GM21576 (cell line): Measurements from ENCODE around the gene FBL.
A peak's percentile ranks its signal among the peaks of the same experiment; 100 is the strongest.
"Not testable (repeated sequence)": the region's sequence is repeated elsewhere in the genome, so short reads cannot be mapped to it uniquely, and the experiment has no call there.

Experiments used
- ATAC-seq: cut with Tn5 transposase; IDR thresholded peaks from one replicate; pipeline ENCODE4 v1.9.1; 2021; ENCODE audit warnings: mild to moderate bottlenecking, moderate library complexity; ENCODE audit not compliant: unreplicated experiment

FBL gene

GRCh38 chr19:39825531-39826076 lies 20.6 kb downstream of the FBL start:
- no peak for ATAC-seq

DNA sequence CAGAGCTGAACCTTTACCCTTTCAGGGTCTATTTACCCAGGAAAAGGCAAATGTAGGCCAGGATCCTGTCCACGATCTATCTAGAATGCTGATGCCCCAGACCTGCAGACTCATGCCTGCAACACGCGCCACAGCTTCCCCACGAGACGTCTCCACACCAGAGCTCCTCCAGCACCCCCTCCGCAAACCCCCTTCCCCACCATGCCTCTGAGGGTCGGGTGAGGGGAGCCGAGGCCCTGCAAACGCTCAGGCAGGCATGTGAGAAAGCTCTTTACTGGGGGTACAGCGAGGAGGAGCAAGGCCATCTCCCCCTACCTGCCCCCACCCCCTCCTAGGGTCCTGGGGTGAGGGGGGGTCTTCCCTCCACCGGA lies 21.1 kb downstream of the FBL start:
- ATAC-seq = no peak

GRCh38 chr19:39824143-39825092 lies 21.8 kb downstream of the FBL start:
- peak; percentile 84 for ATAC-seq

GRCh38 chr19:39823686-39824085 lies 22.5 kb downstream of the FBL start:
- ATAC-seq = no peak

DNA sequence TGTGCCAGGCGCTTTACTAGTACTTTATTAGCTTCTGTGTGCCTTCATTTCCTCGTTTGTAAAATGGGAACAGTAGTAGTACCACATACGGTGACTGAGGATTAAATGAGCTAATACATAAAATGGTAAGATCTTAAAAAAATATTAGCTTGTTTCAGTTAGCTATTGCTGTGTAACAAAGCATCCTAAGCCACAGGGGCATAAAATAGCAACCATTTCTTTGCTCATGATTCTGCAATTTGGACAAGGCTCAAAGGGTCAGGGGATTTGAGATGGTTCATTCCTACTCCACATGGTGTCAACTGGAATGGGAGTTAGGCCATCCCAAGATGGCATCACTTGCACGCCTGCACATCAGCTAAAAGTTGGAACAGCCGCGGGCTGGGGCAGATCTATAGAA lies 25.5 kb downstream of the FBL start:
- ATAC-seq = no peak

DNA sequence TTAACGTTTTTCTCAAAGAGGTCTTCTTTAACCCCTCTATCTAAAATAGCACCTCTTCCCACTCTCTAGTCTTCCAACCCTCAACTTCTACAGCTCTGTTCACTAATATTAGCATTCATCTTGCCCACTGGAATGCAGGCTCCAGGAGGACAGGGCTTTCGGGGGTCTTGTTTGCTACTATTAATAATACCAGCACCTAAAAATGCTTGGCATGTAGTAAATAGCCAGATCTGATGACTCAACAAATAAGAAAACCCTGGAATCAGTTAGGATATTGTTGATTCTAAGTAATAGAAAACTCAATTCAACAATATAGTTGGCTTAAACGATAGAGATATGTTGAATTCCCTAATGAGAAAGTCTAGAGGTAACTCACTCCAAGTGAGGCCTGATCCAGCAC lies 26.4 kb downstream of the FBL start:
- no peak for ATAC-seq

GRCh38 chr19:39818626-39819097 lies 27.5 kb downstream of the FBL start:
- no peak for ATAC-seq

- ATAC-seq = no peak
Measured at GRCh38 chr19:39817888-39818561, 28.2 kb downstream of the FBL start.

DNA sequence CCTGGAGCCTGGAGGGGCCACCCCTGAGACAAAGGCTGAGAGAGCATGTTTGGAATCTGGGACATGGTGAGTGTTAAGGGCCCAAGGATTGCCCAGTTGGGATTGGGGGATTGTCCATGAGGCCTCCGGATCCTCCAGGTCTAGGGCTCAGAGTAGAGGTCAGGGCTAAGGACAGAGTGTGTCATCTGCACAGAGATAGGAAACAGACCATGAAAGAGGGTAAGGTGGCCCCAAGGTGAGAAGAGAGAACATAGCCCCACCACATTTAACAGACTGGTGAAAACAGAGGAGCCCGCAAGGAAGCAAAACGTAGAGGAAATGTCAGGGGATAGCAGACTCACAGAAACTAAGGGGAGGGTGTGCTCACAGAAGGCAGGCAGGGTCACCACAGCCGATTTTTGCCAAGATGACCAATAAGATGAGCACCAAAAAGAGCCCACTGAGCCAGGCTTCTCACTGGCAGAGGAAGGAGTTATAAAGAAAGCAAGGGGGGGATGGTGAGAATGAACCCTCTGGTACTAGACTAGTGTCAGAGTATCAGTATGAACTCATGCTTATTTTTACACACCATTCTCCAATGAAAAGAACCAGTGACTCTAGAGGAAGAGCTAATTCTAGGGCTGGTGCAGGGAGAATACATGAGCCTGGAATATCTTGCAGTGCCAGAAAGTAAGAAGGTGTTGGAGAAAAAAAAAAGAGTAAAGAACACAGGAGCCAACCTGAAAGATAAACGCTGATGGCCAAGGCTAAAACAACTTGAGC lies 29.7 kb downstream of the FBL start:
- no peak for ATAC-seq

GRCh38 chr19:39814595-39814994 lies 31.6 kb downstream of the FBL start:
- no peak for ATAC-seq

GRCh38 chr19:39814111-39814510 lies 32.1 kb downstream of the FBL start:
- not testable (repeated sequence) for ATAC-seq

- ATAC-seq = no peak
Measured at GRCh38 chr19:39813264-39813993, 32.8 kb downstream of the FBL start.

GRCh38 chr19:39811064-39811463 lies 35.1 kb downstream of the FBL start:
- no peak for ATAC-seq

DNA sequence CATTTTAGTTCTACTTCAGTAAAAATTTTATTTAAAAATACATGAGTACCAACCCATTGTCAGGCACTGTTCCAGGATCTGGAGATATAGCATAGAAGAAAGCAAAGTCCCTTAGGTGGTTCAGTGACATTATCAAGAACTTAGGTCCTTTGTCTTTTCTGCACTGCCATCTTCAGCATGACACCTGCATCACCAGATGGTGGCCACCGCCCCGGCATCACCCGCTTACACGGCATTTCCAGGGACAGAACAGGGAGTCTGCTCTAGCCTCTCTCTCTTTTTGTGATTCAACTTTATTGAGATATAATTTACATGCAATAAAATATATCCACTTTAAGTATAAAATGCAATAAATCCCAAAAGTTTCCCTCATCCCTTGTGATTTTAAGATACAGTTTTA lies 35.8 kb downstream of the FBL start:
- no peak for ATAC-seq

DNA sequence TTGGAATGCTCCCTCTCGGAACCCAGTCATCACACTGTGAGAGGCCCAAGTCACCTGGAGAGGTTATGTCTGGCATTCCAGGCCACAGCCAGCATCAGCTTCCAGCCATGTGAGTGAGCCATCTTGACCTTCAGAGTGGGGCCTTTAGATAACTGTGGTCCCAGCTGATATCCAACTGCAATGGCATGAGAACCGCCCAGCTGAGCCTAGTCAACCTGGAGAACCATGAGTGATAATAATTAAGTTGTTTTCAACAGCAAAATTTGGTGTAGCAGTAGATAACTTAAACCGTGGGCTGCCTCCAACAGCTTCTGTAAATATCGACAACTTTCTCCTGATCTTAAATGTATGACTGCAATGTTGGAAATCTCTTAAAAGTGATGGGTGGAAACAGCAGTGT lies 36.8 kb downstream of the FBL start:
- ATAC-seq = no peak

DNA sequence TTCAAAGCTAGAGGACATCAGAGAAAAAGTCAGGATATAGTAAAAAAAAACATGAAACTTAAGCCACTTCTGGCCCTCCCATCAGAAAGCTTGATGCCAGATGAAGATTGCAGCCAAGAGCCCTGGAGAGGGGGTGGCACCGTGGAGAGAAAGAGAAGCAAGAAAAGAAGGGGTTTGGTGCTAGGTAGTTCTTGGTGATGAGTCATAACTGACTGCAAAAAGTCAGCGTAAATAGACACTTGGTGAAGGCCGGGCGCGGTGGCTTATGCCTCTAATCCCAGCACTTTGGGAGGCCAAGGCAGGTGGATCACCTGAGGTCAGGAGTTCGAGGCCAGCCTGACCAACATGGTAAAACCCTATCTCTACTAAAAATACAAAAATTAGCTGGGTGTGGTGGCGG lies 37.5 kb downstream of the FBL start:
- ATAC-seq = not testable (repeated sequence)

GRCh38 chr19:39807846-39808364 lies 38.3 kb downstream of the FBL start:
- ATAC-seq = no peak

DNA sequence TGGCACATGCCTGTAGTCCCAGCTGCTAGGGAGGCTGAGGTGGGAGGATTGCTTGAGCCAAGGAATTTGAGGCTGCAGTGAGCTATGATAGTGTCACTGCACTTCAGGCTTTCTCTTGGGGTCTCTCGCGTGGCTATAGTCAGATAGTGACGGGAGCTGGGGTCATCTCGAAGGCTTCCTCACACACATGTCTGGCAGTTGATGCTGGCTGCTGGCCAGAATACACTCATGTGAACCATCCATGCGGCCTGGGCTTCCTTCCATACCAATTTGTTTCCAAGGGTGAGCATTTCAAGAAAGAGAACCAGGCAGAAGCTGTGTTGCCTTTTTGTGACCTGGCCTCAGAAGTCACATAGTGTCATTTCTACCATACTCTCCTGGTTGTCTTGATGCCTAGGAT lies 41.1 kb downstream of the FBL start:
- ATAC-seq = no peak

DNA sequence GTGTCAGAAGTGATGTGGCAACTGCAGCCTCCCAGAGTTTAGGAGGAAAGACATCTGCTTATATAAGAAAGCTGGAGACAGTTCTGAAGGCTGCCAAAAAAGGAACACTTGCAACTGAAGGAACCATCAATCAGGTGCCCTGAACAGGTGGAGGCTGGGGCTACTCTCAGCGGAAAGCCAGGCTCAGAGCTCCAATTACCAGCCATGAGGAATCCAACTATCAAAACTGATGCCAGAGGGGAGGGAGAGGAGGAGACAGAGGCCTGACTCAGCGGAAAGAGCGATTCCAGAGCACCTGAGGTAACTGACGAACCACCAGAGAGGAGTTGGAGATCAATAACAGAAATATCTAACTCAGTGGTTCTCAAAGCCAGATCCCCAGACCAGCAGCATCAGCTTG lies 43.2 kb downstream of the FBL start:
- no peak for ATAC-seq

- no peak for ATAC-seq
Measured at GRCh38 chr19:39797083-39797482, 49.1 kb downstream of the FBL start.
